ENCODE measurements around the gene PIGK. TPM values are rescaled to one million over a fixed set of nuclear protein-coding genes. Genes with fewer than 3 reads are reported as not detected.

PIGK gene
- total and polyA plus RNA-seq, 7 donors: 4.6 to 20.0 (median 15.9) TPM

- intact Hi-C loops (cut with DNase I): no loop called here
- Histone ChIP-seq H3K27me3 (no peaks in the 10 kb centered on the region), H3K27ac (peak overlapping the region in 2 of 4 donors; percentile 47 to 69), H3K9me3 (no peaks in the 10 kb centered on the region), H3K4me3 (no peak overlapping the region), H3K4me1 (peaks cover 0 to 32% (median 27%) of the 10 kb centered on the region in 4 donors), H3K36me3 (no peaks in the 10 kb centered on the region)
- WGBS, 2 donors: 88 to 92% methylated on average over 8 of the region's 8 CpGs
- DNase-seq: peak; percentile 73
- TF ChIP-seq POLR2A (IDR thresholded peaks at IDR 0.05) (no peak), EP300 (IDR thresholded peaks at IDR 0.05) (no peak), CTCF (IDR thresholded peaks at IDR 0.05) (no peak), POLR2AphosphoS5 (IDR thresholded peaks at IDR 0.05) (peak in 2 of 4 donors; percentile 47 to 49)
These were observed 179.5 kb downstream of the PIGK start for GRCh38 chr1:77039739-77040138.

GRCh38 chr1:77039111-77039510 is 180.1 kb downstream of the PIGK start:
- H3K27me3 ChIP-seq: no peaks in the 10 kb centered on the region
- peak overlapping the region in 2 of 4 donors; percentile 47 to 69 for H3K27ac ChIP-seq
- H3K4me3 ChIP-seq: no peak overlapping the region
- no peak for DNase-seq
- intact Hi-C loops (cut with DNase I): no loop called here
- no peak for TF ChIP-seq EP300 (IDR thresholded peaks at IDR 0.05)
- TF ChIP-seq POLR2AphosphoS5 (IDR thresholded peaks at IDR 0.05): no peak
- TF ChIP-seq CTCF (IDR thresholded peaks at IDR 0.05): no peak
- no peak for TF ChIP-seq POLR2A (IDR thresholded peaks at IDR 0.05)
- no peaks in the 10 kb centered on the region for H3K9me3 ChIP-seq
- peaks cover 0 to 32% (median 27%) of the 10 kb centered on the region in 4 donors for H3K4me1 ChIP-seq
- 89 to 90% methylated on average over 1 of the region's 1 CpG for WGBS, 2 donors
- H3K36me3 ChIP-seq: no peaks in the 10 kb centered on the region

Small RNA genes lying within 50 kb of the gene (small RNA-seq; reads per million reads assigned to genes)
- gene MIR7156: 0 to 0.22 (median 0.06) reads per million in 3 donors

Other genes with a start within 250 kb of the PIGK start
- gene AK5, start 62.6 kb upstream of the PIGK start, total RNA-seq: 1 to 10 TPM in 3 of 4 donors, under 1 TPM in 1; 0.33 to 6.1 (median 1.7) TPM
- gene AK5, start 62.6 kb upstream of the PIGK start, polyA plus RNA-seq: 1 to 10 TPM in 2 of 3 donors, not detected in 1; 1.8 to 2.0 TPM

All from sigmoid colon (tissue), 7 donors.